ENCODE measurements around the gene CT45A3. TPM values are rescaled to one million over a fixed set of nuclear protein-coding genes. Genes with fewer than 3 reads are reported as not detected.
"Not testable (repeated sequence)": the region's sequence is repeated elsewhere in the genome, so short reads cannot be mapped to it uniquely, and the experiment has no call there.

Gene CT45A3
- total RNA-seq, 3 donors from 2014 or later (not counting 1 experiment from before 2014, with no cell fraction given): not detected

DNA sequence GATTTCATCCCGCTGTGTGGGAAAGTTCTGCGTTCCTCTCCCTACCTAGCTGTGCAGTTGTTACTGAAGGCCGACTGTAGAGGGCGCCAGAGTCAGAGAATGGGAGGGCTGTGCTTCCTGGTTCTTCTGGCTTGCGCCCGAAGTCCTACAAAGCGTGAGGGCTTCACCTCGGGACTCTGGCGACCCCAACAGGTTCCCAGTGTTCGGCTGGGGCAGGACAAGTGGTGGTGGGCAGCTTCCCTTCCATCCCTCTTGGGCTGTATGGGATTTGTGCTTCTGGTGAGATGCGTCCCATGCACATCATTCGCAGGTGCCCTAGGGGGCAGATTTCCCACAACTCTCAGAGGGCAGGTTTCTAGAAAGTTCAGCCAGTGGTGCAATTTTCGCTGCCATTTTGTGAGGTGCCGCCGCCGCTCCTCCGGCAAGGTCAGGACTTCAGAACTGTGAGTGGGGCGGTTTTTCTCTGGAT, 27.3 kb downstream of the CT45A3 start:
- no peaks in the 10 kb centered on the region for H3K36me3 ChIP-seq (ENCODE audit: control insufficient read depth, insufficient read depth, low read length)
- H3K36me3 Mint-ChIP-seq: no peaks in the 10 kb centered on the region
- no peaks in the 10 kb centered on the region for H3K9me3 Mint-ChIP-seq
- no peak overlapping the region for H3K4me3 Mint-ChIP-seq
- no peak overlapping the region for H3K27ac ChIP-seq (ENCODE audit: low read length)
- H3K4me1 Mint-ChIP-seq: no peaks in the 10 kb centered on the region
- ATAC-seq (peak; percentile 46 to 77 (median 49)), DNase-seq (peak in 1 of 2 donors; percentile 54)
- no peaks in the 10 kb centered on the region for H3K4me1 ChIP-seq (ENCODE audit: control insufficient read depth, insufficient read depth, low read length)
- no peak overlapping the region for H3K27ac Mint-ChIP-seq
- peaks cover 0 to 6% of the 10 kb centered on the region in 2 donors for H3K27me3 Mint-ChIP-seq (ENCODE audit: low read depth in 2 of 2)
- TF ChIP-seq, protein P1, sequence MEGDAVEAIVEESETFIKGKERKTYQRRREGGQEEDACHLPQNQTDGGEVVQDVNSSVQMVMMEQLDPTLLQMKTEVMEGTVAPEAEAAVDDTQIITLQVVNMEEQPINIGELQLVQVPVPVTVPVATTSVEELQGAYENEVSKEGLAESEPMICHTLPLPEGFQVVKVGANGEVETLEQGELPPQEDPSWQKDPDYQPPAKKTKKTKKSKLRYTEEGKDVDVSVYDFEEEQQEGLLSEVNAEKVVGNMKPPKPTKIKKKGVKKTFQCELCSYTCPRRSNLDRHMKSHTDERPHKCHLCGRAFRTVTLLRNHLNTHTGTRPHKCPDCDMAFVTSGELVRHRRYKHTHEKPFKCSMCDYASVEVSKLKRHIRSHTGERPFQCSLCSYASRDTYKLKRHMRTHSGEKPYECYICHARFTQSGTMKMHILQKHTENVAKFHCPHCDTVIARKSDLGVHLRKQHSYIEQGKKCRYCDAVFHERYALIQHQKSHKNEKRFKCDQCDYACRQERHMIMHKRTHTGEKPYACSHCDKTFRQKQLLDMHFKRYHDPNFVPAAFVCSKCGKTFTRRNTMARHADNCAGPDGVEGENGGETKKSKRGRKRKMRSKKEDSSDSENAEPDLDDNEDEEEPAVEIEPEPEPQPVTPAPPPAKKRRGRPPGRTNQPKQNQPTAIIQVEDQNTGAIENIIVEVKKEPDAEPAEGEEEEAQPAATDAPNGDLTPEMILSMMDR (IDR thresholded peaks at IDR 0.05): peak; percentile 12
- H3K9me3 ChIP-seq (ENCODE audit: control insufficient read depth, insufficient read depth, low read length): no peaks in the 10 kb centered on the region
- intact Hi-C loops (cut with micrococcal nuclease): no loop called here
- WGBS (ENCODE audit: insufficient coverage): 38% methylated on average over 18 of the region's 18 CpGs
- no peaks in the 10 kb centered on the region for H3K27me3 ChIP-seq (ENCODE audit: control insufficient read depth, insufficient read depth, low read length)
- no peak overlapping the region for H3K4me3 ChIP-seq (ENCODE audit: low read length)

DNA sequence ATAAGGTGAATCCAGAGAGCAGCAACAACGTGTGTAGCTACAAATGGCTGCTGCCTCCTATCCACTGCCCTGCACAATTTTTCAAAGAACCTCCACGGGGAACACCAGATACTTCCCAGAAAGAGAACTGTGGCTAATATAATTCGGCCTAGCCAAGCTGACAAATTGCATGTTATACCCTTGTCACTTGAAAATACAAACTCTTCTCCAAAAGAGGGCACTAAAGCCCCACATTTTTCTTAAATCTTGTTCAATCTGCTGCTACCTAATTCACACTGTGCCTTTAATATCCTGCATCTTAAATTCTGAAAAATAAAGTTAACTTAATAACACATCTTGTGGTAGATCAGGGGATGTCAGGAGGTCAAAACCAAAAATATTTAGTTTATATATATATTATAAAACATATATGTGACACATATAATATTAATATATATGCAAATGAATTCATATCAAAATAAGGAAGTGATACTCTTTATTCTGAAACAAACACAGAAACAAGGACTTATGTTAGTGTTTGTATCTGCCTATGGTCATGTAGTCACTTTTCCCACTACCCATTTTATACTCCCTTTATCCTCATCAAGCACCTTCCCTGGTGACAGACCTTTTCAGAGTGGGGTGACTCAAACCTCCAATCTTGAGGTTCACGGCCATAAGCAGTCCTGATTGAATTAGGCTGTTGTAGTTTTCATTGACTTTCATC, 30.5 kb downstream of the CT45A3 start:
- Histone ChIP-seq H3K27me3 (ENCODE audit: control insufficient read depth, insufficient read depth, low read length) (no peaks in the 10 kb centered on the region), H3K9me3 (ENCODE audit: control insufficient read depth, insufficient read depth, low read length) (no peaks in the 10 kb centered on the region), H3K4me3 (ENCODE audit: low read length) (no peak overlapping the region), H3K27ac (ENCODE audit: low read length) (no peak overlapping the region), H3K36me3 (ENCODE audit: control insufficient read depth, insufficient read depth, low read length) (no peaks in the 10 kb centered on the region), H3K4me1 (ENCODE audit: control insufficient read depth, insufficient read depth, low read length) (no peaks in the 10 kb centered on the region)
- Mint-ChIP-seq H3K4me1 (no peaks in the 10 kb centered on the region), H3K27me3 (ENCODE audit: low read depth in 2 of 2) (peaks cover 0 to 6% of the 10 kb centered on the region in 2 donors), H3K9me3 (no peaks in the 10 kb centered on the region), H3K27ac (no peak overlapping the region), H3K4me3 (no peak overlapping the region), H3K36me3 (no peaks in the 10 kb centered on the region)
- intact Hi-C loops (cut with micrococcal nuclease): no loop called here
- peak in 1 of 2 donors; percentile 2 for DNase-seq
- ATAC-seq: no peak
- WGBS (ENCODE audit: insufficient coverage): 27% methylated on average over 3 of the region's 4 CpGs
- TF ChIP-seq, protein P1 (IDR thresholded peaks at IDR 0.05): no peak

DNA sequence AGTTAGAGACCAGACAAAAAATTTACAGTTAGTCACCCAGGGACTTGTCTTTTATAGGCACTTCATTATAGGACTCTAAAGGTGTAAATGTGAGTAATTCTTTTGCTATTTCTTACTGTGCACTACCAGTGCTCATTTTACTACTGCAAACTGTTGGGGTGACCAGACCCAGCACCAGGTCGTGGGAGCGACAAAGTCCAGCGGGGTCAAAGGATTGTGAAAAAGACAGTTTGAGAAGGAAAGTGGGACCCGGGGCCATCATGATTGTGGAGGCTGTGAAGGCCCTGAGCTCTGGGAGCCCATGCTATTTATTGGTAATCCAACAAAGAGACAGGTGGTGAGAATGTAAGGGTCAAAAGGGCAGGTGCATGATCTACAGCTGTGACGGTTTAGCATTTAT, 33.3 kb downstream of the CT45A3 start:
- H3K9me3 ChIP-seq (ENCODE audit: control insufficient read depth, insufficient read depth, low read length); H3K27ac ChIP-seq (ENCODE audit: low read length); DNase-seq; H3K4me3 Mint-ChIP-seq; H3K36me3 ChIP-seq (ENCODE audit: control insufficient read depth, insufficient read depth, low read length); H3K27me3 Mint-ChIP-seq (ENCODE audit: low read depth in 2 of 2); H3K27me3 ChIP-seq (ENCODE audit: control insufficient read depth, insufficient read depth, low read length); ATAC-seq; H3K4me1 ChIP-seq (ENCODE audit: control insufficient read depth, insufficient read depth, low read length); H3K27ac Mint-ChIP-seq; H3K9me3 Mint-ChIP-seq; H3K4me1 Mint-ChIP-seq; intact Hi-C loops (cut with micrococcal nuclease); H3K36me3 Mint-ChIP-seq; H3K4me3 ChIP-seq (ENCODE audit: low read length): not testable (repeated sequence)
- WGBS (ENCODE audit: insufficient coverage): 91% methylated on average over 5 of the region's 5 CpGs

DNA sequence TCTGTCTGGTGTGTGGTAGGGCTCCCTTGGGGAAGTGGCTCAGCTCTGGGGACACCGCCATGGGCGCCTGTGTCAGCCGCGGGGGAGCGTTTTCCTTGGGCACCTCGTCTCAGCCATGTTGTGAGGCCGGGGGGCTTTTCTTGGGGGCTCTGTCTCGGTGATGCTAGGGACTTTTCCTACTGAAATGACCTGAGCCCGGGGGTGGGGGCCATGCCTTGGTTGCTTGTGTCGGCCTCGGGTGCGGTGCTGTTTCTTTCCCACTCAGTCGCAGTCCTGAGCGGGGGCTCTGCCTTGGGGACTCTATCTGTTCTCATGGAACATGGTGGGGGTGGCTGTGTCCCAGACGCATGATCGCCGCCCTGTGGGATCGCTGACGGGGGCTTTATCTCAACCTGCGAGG, 54.2 kb downstream of the CT45A3 start:
- intact Hi-C loops (cut with micrococcal nuclease): no loop called here

DNA sequence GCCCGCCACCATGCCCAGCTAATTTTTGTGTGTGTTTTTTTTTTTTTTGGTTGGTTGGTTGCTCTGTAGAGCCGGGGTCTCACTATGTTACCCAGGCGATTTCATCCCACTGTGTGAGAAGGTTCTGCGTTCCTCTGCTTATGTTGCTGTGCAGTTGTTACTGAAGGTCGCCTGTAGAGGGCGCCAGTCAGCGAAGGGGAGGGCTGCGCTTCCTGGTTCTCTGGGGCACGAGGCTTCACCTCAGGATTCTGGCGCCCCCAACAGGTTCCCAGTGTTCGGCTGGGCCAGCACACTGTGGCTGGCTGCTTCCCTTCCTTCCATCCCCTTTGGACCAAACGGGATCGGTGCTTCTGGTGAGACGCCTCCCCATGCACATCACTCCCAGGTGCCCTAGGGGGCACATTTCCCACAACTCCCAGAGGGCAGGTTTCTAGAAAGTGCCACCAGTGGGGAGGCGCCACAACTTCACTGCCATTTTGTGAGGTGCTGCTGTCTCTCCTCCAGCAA, 54.8 kb downstream of the CT45A3 start, which contains the start of gene CT45A1:
CT45A1 (plus strand) TSS at position 457 of the 507 bp plus-strand sequence. CDS start 5,302 bp downstream, outside the sequence.
- H3K27me3 Mint-ChIP-seq (ENCODE audit: low read depth in 2 of 2); H3K27me3 ChIP-seq (ENCODE audit: control insufficient read depth, insufficient read depth, low read length); H3K9me3 Mint-ChIP-seq; H3K9me3 ChIP-seq (ENCODE audit: control insufficient read depth, insufficient read depth, low read length); H3K27ac Mint-ChIP-seq; H3K4me1 Mint-ChIP-seq; H3K36me3 ChIP-seq (ENCODE audit: control insufficient read depth, insufficient read depth, low read length); intact Hi-C loops (cut with micrococcal nuclease); H3K4me3 Mint-ChIP-seq; ATAC-seq; H3K36me3 Mint-ChIP-seq; H3K27ac ChIP-seq (ENCODE audit: low read length); H3K4me1 ChIP-seq (ENCODE audit: control insufficient read depth, insufficient read depth, low read length); H3K4me3 ChIP-seq (ENCODE audit: low read length): not testable (repeated sequence)
- peak in 1 of 2 donors; percentile 6 for DNase-seq
- WGBS (ENCODE audit: insufficient coverage): 78% methylated on average over 9 of the region's 15 CpGs

More for the DNA sequence above, 54.2 kb downstream of the CT45A3 start:
- no peak overlapping the region for H3K27ac Mint-ChIP-seq
- H3K9me3 ChIP-seq (ENCODE audit: control insufficient read depth, insufficient read depth, low read length): no peaks in the 10 kb centered on the region
- WGBS (ENCODE audit: insufficient coverage): 94% methylated on average over 19 of the region's 20 CpGs
- H3K27me3 ChIP-seq (ENCODE audit: control insufficient read depth, insufficient read depth, low read length): no peaks in the 10 kb centered on the region
- H3K36me3 Mint-ChIP-seq: no peaks in the 10 kb centered on the region
- H3K36me3 ChIP-seq (ENCODE audit: control insufficient read depth, insufficient read depth, low read length): no peaks in the 10 kb centered on the region
- no peaks in the 10 kb centered on the region for H3K4me1 Mint-ChIP-seq
- H3K9me3 Mint-ChIP-seq: no peaks in the 10 kb centered on the region
- H3K27me3 Mint-ChIP-seq (ENCODE audit: low read depth in 2 of 2): no peaks in the 10 kb centered on the region
- TF ChIP-seq, protein P1 (IDR thresholded peaks at IDR 0.05): no peak
- H3K4me3 ChIP-seq (ENCODE audit: low read length): no peak overlapping the region
- DNase-seq: no peak
- H3K4me3 Mint-ChIP-seq: no peak overlapping the region
- H3K27ac ChIP-seq (ENCODE audit: low read length): no peak overlapping the region
- H3K4me1 ChIP-seq (ENCODE audit: control insufficient read depth, insufficient read depth, low read length): no peaks in the 10 kb centered on the region
- no peak for ATAC-seq
